ENCODE results near the gene SPEF1. TPM values are rescaled to one million over a fixed set of nuclear protein-coding genes. Genes with fewer than 3 reads are reported as not detected.

The SPEF1 gene
- total and polyA plus RNA-seq, 2 of the 13 experiments (the other 11 are each of a cell fraction or from before 2014, with no cell fraction given), result 0.11 to 0.27 TPM

- TF ChIP-seq ATF6 (CRISPR knock-in tag; conservative IDR thresholded peaks at IDR 0.05) (no peak), SP5 (CRISPR knock-in tag; IDR thresholded peaks at IDR 0.05; ENCODE audit: borderline replicate concordance, low read depth) (no peak), MAF1 (CRISPR knock-in tag; IDR thresholded peaks at IDR 0.05; ENCODE audit: borderline replicate concordance) (no peak), POLR2AphosphoS5 (IDR thresholded peaks at IDR 0.05; ENCODE audit: low read depth, low read length) (no peak), NBN (conservative IDR thresholded peaks at IDR 0.05) (no peak), ZHX1 (CRISPR knock-in tag; IDR thresholded peaks at IDR 0.05; ENCODE audit: low read depth) (0 out of 2 replicates have a peak, but pooled peaks have one; percentile 60), ZBTB14 (CRISPR knock-in tag; IDR thresholded peaks at IDR 0.05) (no peak), ZNF749 (CRISPR knock-in tag; IDR thresholded peaks at IDR 0.05; ENCODE audit: borderline replicate concordance) (no peak), AGO2 (optimal IDR thresholded peaks at IDR 0.05; ENCODE audit: low read depth, low read length) (peak; percentile 82), PRPF4 (IDR thresholded peaks at IDR 0.05; ENCODE audit: low read depth, low read length, poor library complexity, severe bottlenecking) (no peak), PHF8 (CRISPR knock-in tag; IDR thresholded peaks at IDR 0.05) (no peak), RBAK (CRISPR knock-in tag; IDR thresholded peaks at IDR 0.05) (no peak), GABPB1 (CRISPR knock-in tag; IDR thresholded peaks at IDR 0.05) (no peak), CBX2 (IDR thresholded peaks at IDR 0.05; ENCODE audit: low read depth, low read length) (no peak), CBX2 (CRISPR knock-in tag; IDR thresholded peaks at IDR 0.05; ENCODE audit: low read depth) (no peak), POLR2G (IDR thresholded peaks at IDR 0.05; ENCODE audit: low read depth, low read length) (0 out of 2 replicates have a peak, but pooled peaks have one; percentile 8), HOXA3 (CRISPR knock-in tag; IDR thresholded peaks at IDR 0.05) (0 out of 2 replicates have a peak, but pooled peaks have one; percentile 27), ZNF337 (CRISPR knock-in tag; IDR thresholded peaks at IDR 0.05; ENCODE audit: borderline replicate concordance, low read depth) (no peak), SP4 (CRISPR knock-in tag; IDR thresholded peaks at IDR 0.05) (no peak), ZNF10 (CRISPR knock-in tag; IDR thresholded peaks at IDR 0.05; ENCODE audit: borderline replicate concordance, low read depth) (no peak), FOXJ3 (CRISPR knock-in tag; IDR thresholded peaks at IDR 0.05; ENCODE audit: borderline replicate concordance) (no peak)
- TF ChIP-seq, protein P1, sequence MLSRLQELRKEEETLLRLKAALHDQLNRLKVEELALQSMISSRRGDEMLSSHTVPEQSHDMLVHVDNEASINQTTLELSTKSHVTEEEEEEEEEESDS (CRISPR knock-in tag; IDR thresholded peaks at IDR 0.05; ENCODE audit: borderline replicate concordance), result no peak
These were observed 29.4 kb downstream of the SPEF1 start (continued) for GRCh38 chr20:3751675-3752385.
